A549 (cell line): Measurements from ENCODE around the gene TEKT5. TPM values are rescaled to one million over a fixed set of nuclear protein-coding genes. Genes with fewer than 3 reads are reported as not detected.
A peak's percentile ranks its signal among the peaks of the same experiment; 100 is the strongest.

Experiments
- ATAC-seq, 2 experiments: fragments of 200-7000 bp in 1 of 2; fragments of >200 bp in 1 of 2; cut with Nextera tagmentation in 1 of 2; cut with Tn5 transposase in 1 of 2; 3 replicates each; pipeline versions ENCODE4 v1.8.0 to v1.9.1; 2018 to 2020; ENCODE audit warnings: mild to moderate bottlenecking in 1 of 2, moderate library complexity in 1 of 2
- CTCF ChIA-PET: fragments of 300-600 bp; sonication (Branson Sonifier 250); formaldehyde crosslinking; extraction: SDS; loops from one replicate; lab custom pipeline; 2021; ENCODE audit warnings: antibody characterized with exemption, inconsistent platforms; lab: Yijun Ruan, JAX
- POLR2A ChIA-PET: fragments of 350-600 bp; formaldehyde crosslinking; extraction: SDS; loops from one replicate; lab custom pipeline; 2021; ENCODE audit warnings: antibody characterized with exemption, inconsistent platforms; lab: Yijun Ruan, JAX
- DNase-seq, 2 experiments: peaks; one replicate each; pipeline versions ENCODE4 v3.0.0 to v3.0.0-alpha.2; 2011 to 2016; ENCODE audit warnings: low read depth in 1 of 2, low spot score in 1 of 2
- FAIRE-seq: peaks from 2 replicates; lab custom pipeline; 2011; peaks lifted over from hg19 to GRCh38; lab: Jason Lieb, UNC
- H3K27ac ChIP-seq, 2 experiments: fragments of >200 bp; sonication (Bioruptor Twin); formaldehyde crosslinking; 3 replicates each; pipeline ENCODE4 v1.5.1; 2016 to 2017
- H3K4me1 ChIP-seq: fragments of >200 bp; sonication (Bioruptor Twin); formaldehyde crosslinking; 3 replicates; pipeline ENCODE4 v1.6.1; 2016
- H3K4me2 ChIP-seq: fragments of >200 bp; sonication (Bioruptor Twin); formaldehyde crosslinking; 3 replicates; pipeline ENCODE4 v1.6.1; 2016
- H3K4me3 ChIP-seq: fragments of >200 bp; sonication (Bioruptor Twin); formaldehyde crosslinking; 3 replicates; pipeline ENCODE4 v1.5.1; 2016
- H3K9me3 ChIP-seq: fragments of >200 bp; sonication (Bioruptor Twin); formaldehyde crosslinking; 3 replicates; pipeline ENCODE4 v1.6.1; 2016
- ATOH8 ChIP-seq: fragments of 250-450 bp; sonication (Bioruptor Pico); IDR thresholded peaks from 2 replicates; pipeline ENCODE4 v1.5.0; 2020; ENCODE audit warnings: low read depth, mild to moderate bottlenecking, moderate library complexity
- BHLHE40 ChIP-seq: IDR thresholded peaks from 2 replicates; pipeline ENCODE4 v1.6.1; 2012; ENCODE audit warnings: low read depth, low read length, inconsistent platforms
- CBX2 ChIP-seq: fragments of 200-600 bp; sonication (generic); IDR thresholded peaks from 2 replicates; pipeline ENCODE4 v1.6.1; 2016; ENCODE audit warnings: low read depth, mild to moderate bottlenecking, borderline replicate concordance
- CBX8 ChIP-seq: fragments of 200-600 bp; sonication (generic); IDR thresholded peaks from 2 replicates; pipeline ENCODE4 v1.6.1; 2016
- CHD4 ChIP-seq: fragments of 200-600 bp; sonication (generic); IDR thresholded peaks from 2 replicates; pipeline ENCODE4 v1.6.1; 2016; ENCODE audit warnings: antibody characterized with exemption, mild to moderate bottlenecking, borderline replicate concordance
- CTCF ChIP-seq: fragments of >200 bp; sonication (Bioruptor Twin); formaldehyde crosslinking; IDR thresholded peaks from 3 replicates; pipeline ENCODE4 v1.5.1; 2016
- E2F6 ChIP-seq: IDR thresholded peaks from 2 replicates; pipeline ENCODE4 v1.6.1; 2012; ENCODE audit warnings: low read depth, borderline replicate concordance
- EHF ChIP-seq: fragments of 250-450 bp; sonication (Bioruptor Pico); IDR thresholded peaks from 2 replicates; pipeline ENCODE4 v1.5.0; 2020; ENCODE audit warnings: mild to moderate bottlenecking
- EHMT2 ChIP-seq: fragments of 200-600 bp; sonication (generic); IDR thresholded peaks from 2 replicates; pipeline ENCODE4 v1.6.1; 2016; ENCODE audit warnings: antibody characterized with exemption, low read depth, mild to moderate bottlenecking, moderate library complexity
- ELK1 ChIP-seq: fragments of 150-350 bp; IDR thresholded peaks from 2 replicates; pipeline ENCODE4 v1.6.1; 2014; ENCODE audit warnings: low read depth, mild to moderate bottlenecking, low read length
- ESRRA ChIP-seq: fragments of 150-350 bp; IDR thresholded peaks from 2 replicates; pipeline ENCODE4 v1.6.1; 2014; ENCODE audit warnings: mild to moderate bottlenecking, low read length, borderline replicate concordance
- FOXS1 ChIP-seq: fragments of 250-450 bp; sonication (Bioruptor Pico); IDR thresholded peaks from 2 replicates; pipeline ENCODE4 v1.5.0; 2020; ENCODE audit warnings: mild to moderate bottlenecking, moderate library complexity
- HES2 ChIP-seq: fragments of >200 bp; sonication (Bioruptor Twin); formaldehyde crosslinking; IDR thresholded peaks from 2 replicates; pipeline ENCODE4 v1.6.1; 2016
- HEYL ChIP-seq: fragments of 250-450 bp; sonication (Bioruptor Pico); IDR thresholded peaks from 2 replicates; pipeline ENCODE4 v1.8.0; 2021; ENCODE audit warnings: mild to moderate bottlenecking, moderate library complexity
- MAFK ChIP-seq: fragments of 450-650 bp; IDR thresholded peaks from 2 replicates; pipeline ENCODE4 v1.6.1; 2014; ENCODE audit not compliant: partially characterized antibody
- PBX3 ChIP-seq: IDR thresholded peaks from 2 replicates; pipeline ENCODE4 v1.6.1; 2012
- RNF2 ChIP-seq: fragments of 200-600 bp; sonication (generic); IDR thresholded peaks from 2 replicates; pipeline ENCODE4 v1.6.1; 2016; ENCODE audit warnings: low read depth, mild to moderate bottlenecking, antibody characterized with exemption, moderate library complexity, borderline replicate concordance
- TFCP2L1 ChIP-seq: fragments of 250-450 bp; sonication (Bioruptor Pico); IDR thresholded peaks from 2 replicates; pipeline ENCODE4 v1.5.0; 2021; ENCODE audit warnings: mild to moderate bottlenecking
- TP53 ChIP-seq: fragments of 250-450 bp; sonication (Bioruptor Pico); IDR thresholded peaks from 2 replicates; pipeline ENCODE4 v1.5.0; 2021; ENCODE audit warnings: mild to moderate bottlenecking, moderate library complexity
- USF2 ChIP-seq: fragments of 450-650 bp; IDR thresholded peaks from 2 replicates; pipeline ENCODE4 v1.6.1; 2014; ENCODE audit warnings: antibody characterized with exemption
- ZFP36 ChIP-seq: fragments of 450-650 bp; IDR thresholded peaks from 2 replicates; pipeline ENCODE4 v1.6.1; 2014; ENCODE audit warnings: borderline replicate concordance; ENCODE audit not compliant: partially characterized antibody
- ZSCAN20 ChIP-seq: fragments of 250-450 bp; sonication (Bioruptor Pico); IDR thresholded peaks from 2 replicates; pipeline ENCODE4 v1.8.0; 2022; ENCODE audit warnings: mild to moderate bottlenecking, moderate library complexity
- WGBS: methylation state at CpG from one replicate; pipeline ENCODE4 v1.1.6; 2017; ENCODE audit errors: missing lambda C conversion rate; 5-methylcytosine and 5-hydroxymethylcytosine counted together
- polyA plus RNA-seq, 4 experiments: library from polyadenylated mRNA; depleted of rRNA in 3 of 4; stranded (reverse); fragments of >200 nt; fragmentation: RNase III in 1 of 4; extraction: RNeasy Plus Mini Kit Qiagen cat#74134 plus additional on column Dnase treatment in 1 of 4; gene quantifications; 2 replicates in 3 of 4; 3 replicates in 1 of 4; pipeline ENCODE4 v1.2.3, GENCODE V29; 2011 to 2017

The TEKT5 gene
- polyA plus RNA-seq, 2 of the 4 experiments (the other 2 are of a cell fraction): 0.14 TPM; not detected in 1

GRCh38 chr16:10600782-10601443 lies 93.8 kb downstream of the TEKT5 start:
- H3K27ac ChIP-seq: peak overlapping the region; percentile 26 to 64; a peak in 1 of 6 replicates
- ChIA-PET POLR2A (no interaction called here), CTCF (interaction anchor here (1.4 to 1.7 kb wide), 2 partner anchors 27 to 344 kb away, joined by 3 read pairs; no protein-coding TSS in a partner anchor)
- DNase-seq: no peak
- 75% methylated on average over 12 of the region's 12 CpGs for WGBS
- H3K9me3 ChIP-seq: no peaks in the 10 kb centered on the region
- H3K4me3 ChIP-seq: no peak overlapping the region
- no peak for TF ChIP-seq CBX8
- no peak for TF ChIP-seq CHD4
- TF ChIP-seq FOXS1 (CRISPR knock-in tag): no peak
- no peak for TF ChIP-seq MAFK
- no peak for TF ChIP-seq ESRRA
- no peak for TF ChIP-seq BHLHE40
- no peak for TF ChIP-seq ATOH8 (CRISPR knock-in tag)
- no peak for TF ChIP-seq EHF (CRISPR knock-in tag)
- TF ChIP-seq HEYL (CRISPR knock-in tag): no peak
- no peak for TF ChIP-seq HES2
- no peak for TF ChIP-seq E2F6
- no peak for TF ChIP-seq CTCF
- TF ChIP-seq ZFP36: no peak
- no peak for TF ChIP-seq CBX2
- no peak for TF ChIP-seq TFCP2L1
- H3K4me1 ChIP-seq: peaks cover 18% of the 10 kb centered on the region; the same call in 2 of the 3 replicates
- no peak for FAIRE-seq
- ATAC-seq: peak in 1 of 2 experiments; percentile 23; a peak in 2 of 6 replicates
- H3K4me2 ChIP-seq: peak overlapping the region; percentile 40; the same call in 2 of the 3 replicates

- ATAC-seq (no peak), DNase-seq (no peak), FAIRE-seq (no peak)
- Histone ChIP-seq H3K9me3 (no peaks in the 10 kb centered on the region), H3K27ac (no peak overlapping the region; a peak in 1 of 6 replicates), H3K4me3 (no peak overlapping the region), H3K4me2 (no peak overlapping the region), H3K4me1 (peaks cover 18% of the 10 kb centered on the region; the same call in 2 of the 3 replicates)
- no peak for TF ChIP-seq TP53
- TF ChIP-seq ATOH8 (CRISPR knock-in tag): no peak
- 89% methylated on average over 7 of the region's 7 CpGs for WGBS
- POLR2A ChIA-PET: no interaction called here
- CTCF ChIA-PET: interaction anchor here (0.6 to 1.7 kb wide), 5 partner anchors 9 to 342 kb away, joined by 3 to 7 read pairs (median 3); no protein-coding TSS in a partner anchor
Observed at GRCh38 chr16:10599626-10600025, 95.1 kb downstream of the TEKT5 start.

GRCh38 chr16:10598157-10598556 lies 96.6 kb downstream of the TEKT5 start:
- POLR2A ChIA-PET: no interaction called here
- 50% methylated on average over 10 of the region's 11 CpGs for WGBS
- TF ChIP-seq EHMT2 (no peak), ZFP36 (no peak), RNF2 (no peak), ATOH8 (CRISPR knock-in tag) (no peak), ELK1 (no peak), TP53 (no peak), PBX3 (no peak), HEYL (CRISPR knock-in tag) (no peak), USF2 (no peak), CBX2 (no peak), ZSCAN20 (CRISPR knock-in tag) (no peak), BHLHE40 (no peak)

More at GRCh38 chr16:10598157-10598556, 96.6 kb downstream of the TEKT5 start:
- H3K27ac ChIP-seq: no peak overlapping the region; a peak in 1 of 6 replicates
- no peak for FAIRE-seq
- H3K4me2 ChIP-seq: no peak overlapping the region
- CTCF ChIA-PET: interaction anchor here (0.6 to 1.2 kb wide), 2 partner anchors 18 to 146 kb away, joined by 3 read pairs; partner anchors contain the start of gene EMP2
- no peak for ATAC-seq
- H3K9me3 ChIP-seq: no peaks in the 10 kb centered on the region
- H3K4me3 ChIP-seq: no peak overlapping the region
- peaks cover 18% of the 10 kb centered on the region; the same call in 2 of the 3 replicates for H3K4me1 ChIP-seq
- DNase-seq: no peak
